Hematopoietic multipotent progenitor cell (in vitro differentiated cells): ENCODE results near the gene RAB3IL1. TPM values are rescaled to one million over a fixed set of nuclear protein-coding genes. Genes with fewer than 3 reads are reported as not detected.
"Not testable (repeated sequence)": the region's sequence is repeated elsewhere in the genome, so short reads cannot be mapped to it uniquely, and the experiment has no call there.

Source experiments
- DNase-seq, 3 donors: peaks; one replicate each; pipeline ENCODE4 v3.0.0-alpha.2; 2011 to 2015; ENCODE audit warnings: low read depth in 2 of 3, low spot score in 2 of 3
- total RNA-seq: library from RNA; depleted of rRNA; stranded (reverse); fragments of >200 nt; gene quantifications from one replicate; pipeline ENCODE4 v1.2.3, GENCODE V29; 2012

The RAB3IL1 gene
- total RNA-seq, 1 donor: 0.54 TPM

GRCh38 chr11:61888590-61888989 is 28.8 kb downstream of the RAB3IL1 start:
- DNase-seq: no peak

DNA sequence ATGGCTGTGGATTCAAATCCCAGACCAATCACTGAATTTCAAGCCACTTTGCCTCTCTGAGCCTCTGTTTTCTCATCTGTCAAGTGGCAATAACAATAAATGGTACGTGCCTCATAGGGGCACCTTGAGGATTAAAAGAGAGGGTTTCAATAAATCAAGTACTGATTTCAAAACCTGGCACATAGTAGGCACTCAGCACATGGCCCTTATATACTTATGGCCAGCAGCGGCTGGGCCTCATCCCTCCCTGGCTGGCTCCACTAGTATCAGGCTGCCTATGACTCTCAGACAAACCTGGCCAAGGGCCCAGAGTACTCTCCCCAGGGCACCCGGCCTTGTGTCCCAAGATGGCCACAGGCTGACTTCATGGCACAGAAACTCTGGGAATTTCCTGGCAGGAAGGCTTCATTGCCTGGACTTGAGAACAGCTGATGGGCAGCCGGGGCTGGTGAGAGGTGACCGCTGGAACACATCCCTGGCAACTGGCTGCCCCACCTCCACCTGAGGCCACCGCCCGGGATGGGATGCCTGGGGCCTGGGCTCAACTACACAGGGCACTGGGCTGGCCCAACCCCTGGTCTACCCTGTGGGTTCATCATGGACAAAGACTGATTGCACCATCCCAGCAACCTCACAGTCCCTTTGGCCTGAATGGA is 29.4 kb downstream of the RAB3IL1 start:
- DNase-seq: no peak

DNA sequence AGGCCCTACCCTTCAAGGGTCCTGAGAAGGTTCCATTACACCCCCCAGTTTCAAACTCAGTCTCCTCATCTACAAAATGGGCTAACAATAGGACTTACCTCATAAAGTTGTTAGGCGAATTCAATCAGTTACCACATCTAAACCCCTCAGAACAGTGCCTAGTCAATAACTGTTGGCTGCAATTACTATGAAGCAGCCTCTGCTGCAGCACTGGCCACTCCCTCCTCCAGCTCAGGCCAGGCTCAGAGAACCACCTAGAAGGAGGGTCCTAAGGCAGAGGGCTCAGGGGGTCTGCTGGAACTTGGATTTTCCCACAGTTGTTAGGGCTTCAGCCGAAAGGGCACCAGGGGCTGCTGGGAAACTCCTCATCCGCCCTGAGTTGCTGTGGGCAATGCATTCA is 30.7 kb downstream of the RAB3IL1 start:
- no peak for DNase-seq

- no peak for DNase-seq
Measured at GRCh38 chr11:61885784-61886580, 31.4 kb downstream of the RAB3IL1 start.

DNA sequence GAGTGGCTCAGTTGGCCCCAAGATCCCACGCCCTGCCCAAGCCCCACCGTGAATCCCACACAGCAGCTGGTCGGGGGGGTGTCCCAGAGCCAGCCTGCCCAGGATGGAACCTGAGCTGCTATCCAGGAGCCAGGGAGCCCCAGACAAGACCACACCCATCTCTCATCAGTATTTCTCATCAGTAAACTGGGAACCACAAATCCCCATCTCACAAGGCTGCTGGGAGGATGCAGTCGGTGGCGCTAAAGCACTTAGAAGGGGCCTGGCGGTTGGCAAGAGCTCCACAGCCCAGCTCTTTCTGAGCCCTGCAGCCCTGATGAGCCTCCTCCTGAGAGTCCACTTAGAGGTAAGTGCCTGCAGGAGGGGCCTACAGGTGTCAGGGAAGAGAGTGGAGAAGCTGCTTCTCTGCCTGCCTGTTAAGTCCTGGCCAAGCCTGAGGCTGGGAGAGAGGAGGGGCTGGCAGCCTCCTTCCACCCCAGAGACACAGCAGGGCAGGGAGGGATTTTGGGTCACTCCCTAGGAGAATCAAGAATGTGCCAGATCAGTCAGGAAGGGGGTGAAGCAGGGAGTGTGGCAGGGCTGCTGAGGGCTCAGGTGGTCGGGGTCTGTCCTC is 32.1 kb downstream of the RAB3IL1 start:
- no peak for DNase-seq

DNA sequence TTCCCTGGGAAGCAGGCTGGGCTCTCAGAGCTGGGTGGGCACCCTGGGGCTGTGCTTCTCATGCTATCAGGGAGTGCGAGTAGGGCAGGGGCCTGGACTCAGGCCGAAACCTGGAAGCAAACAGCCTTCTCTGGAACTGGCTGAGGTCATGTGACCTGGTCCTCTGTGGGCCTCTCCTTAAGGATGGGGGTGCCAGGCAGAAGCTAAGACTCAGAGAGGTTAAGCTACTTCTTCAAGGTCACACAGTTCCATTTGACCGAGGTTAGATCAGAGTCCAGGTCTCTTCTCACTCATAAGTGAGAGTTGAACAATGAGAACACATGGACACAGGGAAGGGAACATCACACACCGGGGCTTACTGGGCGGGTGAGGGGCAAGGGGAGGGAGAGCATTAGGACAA is 33.4 kb downstream of the RAB3IL1 start:
- DNase-seq: no peak

GRCh38 chr11:61883327-61883726 is 34.0 kb downstream of the RAB3IL1 start:
- no peak for DNase-seq

GRCh38 chr11:61882879-61883278 is 34.5 kb downstream of the RAB3IL1 start:
- DNase-seq: no peak

DNA sequence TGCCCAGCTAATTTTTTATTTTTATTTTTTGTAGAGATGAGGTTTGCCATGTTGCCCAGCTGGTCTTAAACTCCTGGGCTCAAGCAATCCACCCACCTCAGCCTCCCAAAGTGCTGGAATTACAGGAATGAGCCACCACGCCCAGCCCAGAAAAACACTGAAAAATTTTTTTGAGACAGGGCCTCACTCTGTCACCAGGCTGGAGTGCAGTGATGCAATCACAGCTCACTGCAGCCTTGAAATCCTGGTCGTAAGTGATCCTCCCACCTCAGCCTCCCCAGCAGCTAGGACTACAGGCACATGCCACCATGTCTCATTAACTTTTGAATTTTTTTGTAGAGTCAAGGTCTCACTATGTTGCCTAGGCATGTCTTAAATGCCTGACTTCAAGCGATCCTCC is 35.1 kb downstream of the RAB3IL1 start:
- DNase-seq: not testable (repeated sequence)

- DNase-seq: no peak
Measured at GRCh38 chr11:61881397-61881796, 36.0 kb downstream of the RAB3IL1 start.

DNA sequence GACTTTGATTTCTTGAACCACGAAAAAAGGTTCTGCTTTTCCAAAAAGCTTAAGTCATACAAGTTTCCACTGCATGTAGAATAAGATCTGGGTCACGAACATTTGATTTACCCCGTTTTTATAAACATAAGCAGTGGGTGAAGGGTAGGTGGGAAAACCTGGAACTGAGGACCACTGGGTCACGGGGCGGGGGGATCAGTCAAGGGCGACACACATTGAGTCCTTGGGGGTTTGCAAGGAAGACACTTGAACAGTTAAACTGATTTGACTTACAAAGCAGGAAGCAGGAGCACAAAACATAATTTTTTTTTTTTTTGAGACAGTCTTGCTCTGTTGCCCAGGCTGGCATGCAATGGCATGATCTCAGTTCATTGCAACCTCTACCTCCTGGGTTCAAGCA is 36.9 kb downstream of the RAB3IL1 start:
- no peak for DNase-seq

DNA sequence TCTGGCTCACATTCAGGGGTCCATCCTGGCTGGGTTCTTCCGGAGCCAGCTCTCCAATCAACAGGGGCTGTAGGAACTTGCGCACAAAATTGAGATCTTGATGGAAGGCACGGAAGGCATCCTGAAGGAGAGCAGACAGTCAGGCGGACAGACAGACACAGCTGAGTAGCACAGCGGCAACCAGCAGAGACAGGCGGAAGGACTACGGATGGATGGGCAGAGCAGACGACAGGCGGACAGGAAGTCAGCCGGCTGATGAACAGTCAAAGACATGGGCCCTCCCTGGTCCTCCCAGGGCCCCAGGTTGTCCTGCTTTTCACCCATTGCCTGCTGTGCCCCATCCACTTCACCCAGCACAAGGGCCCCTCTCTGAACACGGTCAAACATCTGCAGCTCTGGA is 37.3 kb downstream of the RAB3IL1 start:
- no peak for DNase-seq

DNA sequence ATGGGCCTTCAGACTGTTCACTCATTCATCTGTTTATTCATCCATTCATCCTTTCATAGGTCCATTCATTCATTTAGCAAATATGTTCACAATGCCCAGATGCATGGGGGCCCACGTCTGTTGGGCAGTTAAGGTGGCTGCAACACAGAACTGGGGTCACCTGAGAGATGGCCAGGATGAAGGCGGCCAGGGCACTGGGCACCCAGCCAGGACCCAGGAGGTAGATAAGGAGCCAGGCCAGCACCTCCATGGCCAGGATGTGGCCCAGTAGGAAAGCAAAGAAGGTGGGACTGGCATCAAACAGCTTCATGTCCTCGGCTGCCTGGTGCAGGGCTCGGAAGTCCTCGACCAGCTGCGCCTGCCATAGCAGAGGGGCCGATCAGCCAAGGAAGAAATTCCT is 38.2 kb downstream of the RAB3IL1 start:
- no peak for DNase-seq

DNA sequence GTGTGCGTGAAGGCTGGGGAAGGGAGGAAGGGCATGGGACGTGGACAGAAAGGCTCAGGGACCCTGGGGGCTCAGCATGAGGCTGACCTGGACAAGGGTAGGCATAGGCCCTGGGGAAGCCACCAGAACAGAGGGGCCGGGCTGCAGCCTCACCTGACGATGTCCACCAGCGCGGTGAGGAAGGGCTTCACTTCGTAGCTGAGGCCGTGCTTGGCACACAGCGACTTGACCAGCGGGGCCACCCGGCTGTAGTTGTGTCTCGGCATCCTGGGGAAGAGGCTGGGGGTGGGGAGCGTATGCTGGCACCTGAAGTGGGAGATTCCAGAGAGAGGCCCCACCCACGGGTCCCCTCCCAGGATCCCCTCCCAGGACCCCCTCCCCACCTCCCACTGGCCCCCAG is 41.7 kb downstream of the RAB3IL1 start:
- no peak for DNase-seq

DNA sequence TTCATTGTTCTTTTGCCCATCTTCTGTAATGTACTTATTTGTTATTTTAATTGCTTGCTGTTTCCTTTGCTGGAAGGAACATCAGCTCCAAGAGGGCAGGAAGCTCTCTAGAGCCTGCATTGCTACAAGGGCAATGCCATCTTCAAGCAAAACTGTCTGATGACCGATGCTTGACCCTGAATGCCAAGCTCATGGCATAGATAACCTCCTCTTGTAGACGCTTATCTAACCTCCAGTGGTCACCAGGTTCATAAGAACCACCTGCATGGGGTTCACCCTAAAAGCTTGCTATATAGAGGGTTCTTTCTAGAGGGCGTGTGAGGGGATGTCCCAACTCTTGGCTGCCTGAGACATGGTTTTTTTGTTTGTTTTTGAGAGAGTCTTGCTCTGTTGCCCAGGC is 42.5 kb downstream of the RAB3IL1 start:
- DNase-seq: no peak

GRCh38 chr11:61874377-61874809 is 43.0 kb downstream of the RAB3IL1 start:
- DNase-seq: no peak

DNA sequence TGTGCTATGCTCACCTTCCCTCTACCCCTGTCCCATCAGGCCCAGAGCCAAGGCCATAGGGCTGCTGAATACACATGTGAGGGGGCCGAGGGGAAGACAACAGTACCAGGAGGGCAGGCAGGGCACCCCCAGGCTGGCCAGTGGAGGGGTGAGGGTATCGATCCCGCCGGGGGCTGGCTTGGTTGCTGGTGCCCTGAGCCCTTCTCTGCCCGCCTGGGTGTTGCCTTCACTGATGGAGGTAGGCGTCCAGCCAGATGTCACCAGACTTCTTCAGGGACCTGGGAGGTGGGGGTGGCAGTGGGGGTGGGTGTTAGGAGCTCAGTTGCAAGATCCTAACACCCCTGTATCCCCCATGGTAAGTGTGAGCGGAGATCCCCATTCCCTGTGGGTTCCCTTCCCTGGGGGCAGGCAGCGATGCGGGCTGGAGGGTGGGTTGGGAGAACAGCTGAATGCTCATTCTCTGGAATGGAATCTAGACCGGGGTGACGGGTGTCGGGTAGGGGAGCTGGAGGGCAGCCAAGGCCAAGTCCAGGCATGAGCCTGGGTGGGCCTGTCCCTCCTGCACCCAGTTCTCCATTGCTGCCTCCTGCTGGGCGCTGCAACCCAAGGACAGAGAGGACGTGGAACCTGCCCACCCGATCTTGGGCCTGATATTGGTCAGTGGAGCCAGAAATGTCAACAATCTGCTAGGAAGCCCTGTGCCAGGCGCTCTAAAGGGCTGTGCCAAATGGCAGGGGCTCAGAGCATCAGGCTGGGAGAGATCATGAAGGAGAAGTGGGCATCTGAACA is 43.6 kb downstream of the RAB3IL1 start:
- DNase-seq: no peak

DNA sequence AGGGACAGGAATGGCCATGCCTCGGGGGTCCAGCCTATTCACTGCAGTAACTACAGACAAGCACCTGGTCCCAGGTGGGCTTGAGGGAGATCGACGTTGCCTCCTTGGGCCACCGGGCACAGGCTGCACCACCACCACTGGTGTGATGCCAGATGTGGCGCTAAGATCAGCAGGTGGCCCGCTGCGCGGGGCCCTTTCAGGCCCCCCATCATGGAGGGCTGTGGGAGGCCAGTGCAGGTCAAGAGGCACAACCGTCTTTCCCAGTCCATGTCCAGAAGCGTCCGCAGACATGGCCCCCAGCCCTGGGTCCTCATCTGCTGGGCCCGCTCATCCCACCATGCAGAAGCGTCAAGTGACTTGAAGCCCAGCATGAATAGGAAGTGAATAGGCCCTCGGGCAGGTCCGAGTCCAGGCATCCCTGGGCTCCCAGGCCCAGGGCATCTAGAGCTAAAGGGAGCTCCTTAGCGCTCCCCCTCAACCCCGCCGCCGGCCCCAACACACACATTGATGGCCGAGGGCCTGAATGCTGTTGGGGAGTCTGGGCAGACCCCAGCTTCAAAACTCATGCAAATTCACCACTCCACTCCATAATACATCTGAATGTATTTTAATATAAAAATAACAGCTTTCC is 44.3 kb downstream of the RAB3IL1 start:
- DNase-seq: no peak

GRCh38 chr11:61871158-61871597 is 46.2 kb downstream of the RAB3IL1 start:
- DNase-seq: peak; percentile 32 to 77 (median 72)

GRCh38 chr11:61870541-61871031 is 46.8 kb downstream of the RAB3IL1 start:
- DNase-seq: no peak
